Endothelial cell of umbilical vein (primary cell): ENCODE data around the gene PLPP7. TPM values are rescaled to one million over a fixed set of nuclear protein-coding genes. Genes with fewer than 3 reads are reported as not detected.

Source experiments
- BruUV-seq: library from RNA; stranded (reverse); fragments of 400-500 nt; replicated peaks from 2 replicates; lab custom pipeline; 2021; lab: Mats Ljungman, UMichigan
- CTCF ChIA-PET: fragments of 300-600, 350-600 bp; sonication (Branson Sonifier 250); formaldehyde crosslinking; loops from one replicate; lab custom pipeline; 2021; ENCODE audit warnings: antibody characterized with exemption, inconsistent platforms; lab: Charles Lee
- POLR2A ChIA-PET: fragments of 300-600, 350-600 bp; sonication (Branson Sonifier 250); formaldehyde crosslinking; loops from one replicate; lab custom pipeline; 2021; ENCODE audit warnings: antibody characterized with exemption, inconsistent platforms; lab: Charles Lee
- DNase-seq: peaks from one replicate; pipeline ENCODE4 v3.0.0-alpha.2; 2011; ENCODE audit warnings: low read depth, low spot score
- FAIRE-seq: peaks from 2 replicates; lab custom pipeline; 2011; peaks lifted over from hg19 to GRCh38; lab: Jason Lieb, UNC
- H2AFZ ChIP-seq: 2 replicates; pipeline ENCODE4 v1.6.0; 2012; ENCODE audit warnings: low read depth, low read length, control low read depth, inconsistent platforms
- H3K27ac ChIP-seq: 2 replicates; pipeline ENCODE4 v1.5.1; 2011; ENCODE audit warnings: low read depth, mild to moderate bottlenecking, control low read depth, low read length, moderate library complexity; ENCODE audit not compliant: insufficient read depth
- H3K27me3 ChIP-seq, 2 experiments: 2 replicates each; pipeline versions ENCODE4 v1.6.0 to v1.6.1; 2011; ENCODE audit warnings: low read length in 2 of 2, mixed read lengths in 1 of 2; ENCODE audit not compliant: control insufficient read depth in 2 of 2, insufficient read depth in 2 of 2
- H3K36me3 ChIP-seq, 2 experiments: 2 replicates in 1 of 2; 3 replicates in 1 of 2; pipeline ENCODE4 v1.5.1; 2011; ENCODE audit warnings: low read length in 2 of 2, mild to moderate bottlenecking in 1 of 2, moderate library complexity in 1 of 2; ENCODE audit not compliant: control insufficient read depth in 2 of 2, insufficient read depth in 2 of 2; ENCODE audit errors: extremely low read depth in 1 of 2
- H3K4me1 ChIP-seq: 3 replicates; pipeline ENCODE4 v1.5.1; 2011; ENCODE audit warnings: mild to moderate bottlenecking, low read length; ENCODE audit not compliant: control insufficient read depth, insufficient read depth; ENCODE audit errors: extremely low read depth
- H3K4me2 ChIP-seq: 2 replicates; pipeline ENCODE4 v1.6.1; 2011; ENCODE audit warnings: low read length, control low read depth, mixed read lengths; ENCODE audit not compliant: insufficient read depth
- H3K4me3 ChIP-seq, 3 experiments: fragments of 200-600 bp in 1 of 3; sonication (generic), shearing (Covaris generic) in 1 of 3; replicated peaks in 1 of 3; 2 replicates each; pipeline ENCODE4 v1.5.1; 2011 to 2016; ENCODE audit warnings: control low read depth in 3 of 3, low read length in 3 of 3, mild to moderate bottlenecking in 2 of 3, inconsistent platforms in 1 of 3, low read depth in 1 of 3, moderate library complexity in 1 of 3; ENCODE audit not compliant: insufficient read depth in 1 of 3
- H3K79me2 ChIP-seq: 2 replicates; pipeline ENCODE4 v1.6.0; 2012; ENCODE audit warnings: low read length, inconsistent platforms; ENCODE audit not compliant: control insufficient read depth, insufficient read depth
- H3K9ac ChIP-seq: replicated peaks from 2 replicates; pipeline ENCODE3; 2011; ENCODE audit warnings: low read length, control low read depth; ENCODE audit not compliant: insufficient read depth; ENCODE audit errors: extremely low read depth
- H3K9me1 ChIP-seq: replicated peaks from 3 replicates; pipeline ENCODE4 v1.6.0; 2011; ENCODE audit warnings: mild to moderate bottlenecking, low read length; ENCODE audit not compliant: control insufficient read depth, insufficient read depth; ENCODE audit errors: extremely low read depth
- H3K9me3 ChIP-seq: replicated peaks from 2 replicates; pipeline ENCODE4 v1.5.1; 2012; ENCODE audit warnings: low read length, inconsistent platforms; ENCODE audit not compliant: control insufficient read depth, insufficient read depth
- H4K20me1 ChIP-seq: replicated peaks from 2 replicates; pipeline ENCODE3; 2011; ENCODE audit warnings: mild to moderate bottlenecking, low read length; ENCODE audit not compliant: control insufficient read depth, insufficient read depth; ENCODE audit errors: extremely low read depth
- EZH2 ChIP-seq: IDR thresholded peaks from 2 replicates; pipeline ENCODE4 v1.6.1; 2012; ENCODE audit warnings: borderline replicate concordance, low read depth, mild to moderate bottlenecking, moderate library complexity, low read length, inconsistent platforms; ENCODE audit not compliant: severe bottlenecking
- FOS ChIP-seq: IDR thresholded peaks from 2 replicates; pipeline ENCODE4 v1.6.1; 2011; ENCODE audit warnings: mild to moderate bottlenecking, low read length, moderate library complexity, borderline replicate concordance; ENCODE audit not compliant: insufficient read depth
- GATA2 ChIP-seq: IDR thresholded peaks from 2 replicates; pipeline ENCODE4 v1.7.0; 2011; ENCODE audit warnings: low read depth, mild to moderate bottlenecking, moderate library complexity, mixed read lengths, low read length; ENCODE audit not compliant: insufficient read length, insufficient read depth
- JUN ChIP-seq: IDR thresholded peaks from 2 replicates; pipeline ENCODE4 v1.6.1; 2011; ENCODE audit warnings: borderline replicate concordance, low read depth; ENCODE audit not compliant: insufficient read length, insufficient read depth
- POLR2A ChIP-seq: IDR thresholded peaks from 2 replicates; pipeline ENCODE4 v1.6.1; 2012; ENCODE audit warnings: low read depth, mild to moderate bottlenecking, control low read depth, low read length
- POLR2AphosphoS5 ChIP-seq: IDR thresholded peaks from 2 replicates; pipeline ENCODE4 v1.6.1; 2012; ENCODE audit warnings: low read depth, mild to moderate bottlenecking, control low read depth, low read length, moderate library complexity; ENCODE audit not compliant: insufficient read depth
- dilution Hi-C: fragments of 300-500 bp; cut with MboI; formaldehyde crosslinking; loops from one replicate; pipeline ENCODE4 v1.15.0; 2019; ENCODE audit warnings: low sequenced_read_pairs; ENCODE audit not compliant: extremely low pct_ligation_motif_present
- intact Hi-C: fragments of 100-400 bp; cut with micrococcal nuclease; formaldehyde crosslinking; loops from one replicate; pipeline ENCODE4 v1.10.0; 2022
- polyA plus RNA-seq, 4 experiments: library from polyadenylated mRNA; depleted of rRNA in 3 of 4; stranded (reverse) in 3 of 4; unstranded in 1 of 4; fragments of >200 nt; gene quantifications; 2 replicates each; pipeline versions ENCODE4 v1.2.1 to v1.2.3, GENCODE V29; 2011 to 2012; ENCODE audit warnings: missing spikeins in 1 of 4
- total RNA-seq: library from RNA; stranded (reverse); gene quantifications from 2 replicates; pipeline ENCODE4 v1.2.3, GENCODE V29; 2021
- TF ChIP-seq, protein P1 (sequence below), 2 donors: IDR thresholded peaks; 1 replicate in 1 of 2; 2 replicates in 1 of 2; pipeline ENCODE4 v1.5.1; 2011; ENCODE audit warnings: low read length in 2 of 2, mild to moderate bottlenecking in 2 of 2, moderate library complexity in 2 of 2, control low read depth in 1 of 2, inconsistent platforms in 1 of 2, low read depth in 1 of 2; ENCODE audit not compliant: insufficient read depth in 1 of 2; ENCODE audit errors: extremely low read depth in 1 of 2
- TF ChIP-seq, protein P2 (sequence below): IDR thresholded peaks from 2 replicates; pipeline ENCODE4 v1.6.1; 2011; ENCODE audit not compliant: insufficient read depth, insufficient read length

The PLPP7 gene
- total and polyA plus RNA-seq, 2 donors (not counting 3 experiments of a cell fraction or from before 2014, with no cell fraction given), result 2.1 to 2.7 TPM

DNA sequence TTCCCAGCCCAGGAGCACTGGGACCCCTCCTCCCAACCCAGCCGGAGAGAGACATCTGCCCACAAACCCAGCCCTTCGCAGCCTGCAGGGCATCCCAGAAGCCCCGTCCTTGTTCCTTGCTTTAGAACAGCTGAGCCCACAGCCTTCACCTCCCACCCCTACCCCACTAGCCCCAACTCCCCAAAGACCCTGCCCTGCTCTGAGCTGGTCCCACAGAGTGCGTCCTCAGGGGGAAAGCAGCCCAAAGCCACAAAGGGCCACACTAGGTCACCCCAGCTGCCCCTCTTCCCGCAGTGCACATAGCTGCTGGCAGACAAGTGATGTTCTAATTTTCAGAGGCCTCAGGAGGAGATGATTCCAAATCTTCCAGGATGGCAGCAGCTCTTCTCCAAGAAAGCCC is 8.8 kb downstream of the PLPP7 start:
- Histone ChIP-seq H3K27me3 (no peaks in the 10 kb centered on the region), H3K36me3 (no peaks in the 10 kb centered on the region), H3K79me2 (no peaks in the 10 kb centered on the region), H3K4me3 (no peak overlapping the region), H4K20me1 (no peaks in the 10 kb centered on the region), H3K4me2 (no peak overlapping the region), H3K9me3 (no peaks in the 10 kb centered on the region), H3K4me1 (no peaks in the 10 kb centered on the region), H3K9ac (no peak overlapping the region), H3K9me1 (no peaks in the 10 kb centered on the region), H2AFZ (no peak overlapping the region), H3K27ac (no peak overlapping the region)
- ChIA-PET CTCF (interaction anchor here (0.7 to 1.7 kb wide), 2 partner anchors 26 to 38 kb away, joined by 4 read pairs; no protein-coding TSS in a partner anchor), POLR2A (no interaction called here)
- DNase-seq (no peak), FAIRE-seq (no peak)
- dilution Hi-C loops, result no loop called here
- BruUV-seq, result no TSS peak
- intact Hi-C loops, result no loop called here
- TF ChIP-seq POLR2A (no peak), POLR2AphosphoS5 (no peak), GATA2 (no peak), EZH2 (no peak), JUN (no peak), FOS (no peak)
- TF ChIP-seq, protein P1, sequence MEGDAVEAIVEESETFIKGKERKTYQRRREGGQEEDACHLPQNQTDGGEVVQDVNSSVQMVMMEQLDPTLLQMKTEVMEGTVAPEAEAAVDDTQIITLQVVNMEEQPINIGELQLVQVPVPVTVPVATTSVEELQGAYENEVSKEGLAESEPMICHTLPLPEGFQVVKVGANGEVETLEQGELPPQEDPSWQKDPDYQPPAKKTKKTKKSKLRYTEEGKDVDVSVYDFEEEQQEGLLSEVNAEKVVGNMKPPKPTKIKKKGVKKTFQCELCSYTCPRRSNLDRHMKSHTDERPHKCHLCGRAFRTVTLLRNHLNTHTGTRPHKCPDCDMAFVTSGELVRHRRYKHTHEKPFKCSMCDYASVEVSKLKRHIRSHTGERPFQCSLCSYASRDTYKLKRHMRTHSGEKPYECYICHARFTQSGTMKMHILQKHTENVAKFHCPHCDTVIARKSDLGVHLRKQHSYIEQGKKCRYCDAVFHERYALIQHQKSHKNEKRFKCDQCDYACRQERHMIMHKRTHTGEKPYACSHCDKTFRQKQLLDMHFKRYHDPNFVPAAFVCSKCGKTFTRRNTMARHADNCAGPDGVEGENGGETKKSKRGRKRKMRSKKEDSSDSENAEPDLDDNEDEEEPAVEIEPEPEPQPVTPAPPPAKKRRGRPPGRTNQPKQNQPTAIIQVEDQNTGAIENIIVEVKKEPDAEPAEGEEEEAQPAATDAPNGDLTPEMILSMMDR (IDR thresholded peaks at IDR 0.05; ENCODE audit: extremely low read depth in 1 of 2, insufficient read depth in 1 of 2, low read depth in 1 of 2, low read length in 2 of 2), result no peak
- TF ChIP-seq, protein P2, sequence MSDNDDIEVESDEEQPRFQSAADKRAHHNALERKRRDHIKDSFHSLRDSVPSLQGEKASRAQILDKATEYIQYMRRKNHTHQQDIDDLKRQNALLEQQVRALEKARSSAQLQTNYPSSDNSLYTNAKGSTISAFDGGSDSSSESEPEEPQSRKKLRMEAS, result no peak
